Aorta (tissue), 5 donors: ENCODE measurements around the gene MLF2. TPM values are rescaled to one million over a fixed set of nuclear protein-coding genes. Genes with fewer than 3 reads are reported as not detected.

Experiments
- ATAC-seq: fragments of 200-7000 bp; cut with Tn5 transposase; one replicate; pipeline ENCODE4 v1.9.1; 2022; ENCODE audit warnings: moderate library complexity; ENCODE audit not compliant: low FRiP score
- DNase-seq, 2 donors: peaks; one replicate each; pipeline ENCODE4 v3.0.0-alpha.2; 2020
- H3K27ac ChIP-seq, 2 donors: one replicate each; pipeline ENCODE4 v1.5.1; 2013; ENCODE audit warnings: low read length in 2 of 2, mild to moderate bottlenecking in 2 of 2, moderate library complexity in 2 of 2, control low read depth in 1 of 2, inconsistent platforms in 1 of 2, low read depth in 1 of 2
- H3K27me3 ChIP-seq, 2 donors: one replicate each; pipeline ENCODE4 v1.6.1; 2013; ENCODE audit warnings: control low read depth in 1 of 2, low read length in 1 of 2, mild to moderate bottlenecking in 1 of 2, moderate library complexity in 1 of 2; ENCODE audit not compliant: insufficient read depth in 2 of 2, control insufficient read depth in 1 of 2
- H3K36me3 ChIP-seq, 2 donors: one replicate each; pipeline ENCODE4 v1.6.1; 2013; ENCODE audit warnings: control low read depth in 1 of 2, low read length in 1 of 2, mild to moderate bottlenecking in 1 of 2; ENCODE audit not compliant: insufficient read depth in 2 of 2, control insufficient read depth in 1 of 2
- H3K4me1 ChIP-seq, 2 donors: one replicate each; pipeline ENCODE4 v1.6.1; 2013; ENCODE audit warnings: low read length in 2 of 2, control low read depth in 1 of 2, mild to moderate bottlenecking in 1 of 2, moderate library complexity in 1 of 2; ENCODE audit not compliant: insufficient read depth in 2 of 2, control insufficient read depth in 1 of 2
- H3K4me3 ChIP-seq, 2 donors: one replicate each; pipeline ENCODE4 v1.5.1; 2013; ENCODE audit warnings: low read length in 2 of 2, control low read depth in 1 of 2, mild to moderate bottlenecking in 1 of 2
- H3K9me3 ChIP-seq: one replicate; pipeline ENCODE4 v1.6.1; 2013; ENCODE audit warnings: mild to moderate bottlenecking, low read length; ENCODE audit not compliant: control insufficient read depth
- WGBS, 2 donors: extraction: QIAGEN DNeasy Blood & Tissue Kit; methylation state at CpG; one replicate each; pipeline ENCODE4 v1.1.7; 2013; 5-methylcytosine and 5-hydroxymethylcytosine counted together
- intact Hi-C, 2 donors: fragments of 100-400 bp; cut with DNase I; formaldehyde crosslinking; loops; one replicate each; pipeline versions ENCODE4 v1.14.2 to v1.15.0; 2022
- polyA plus RNA-seq, 2 donors: library from polyadenylated mRNA; stranded (reverse); fragments of 200-250 nt; gene quantifications; one replicate each; pipeline ENCODE4 v1.2.3, GENCODE V29; 2013
- total RNA-seq, 2 donors: library from RNA; stranded (reverse); fragmentation: NEBNext Ultra II Directional; extraction: Animal tissue kit (Norgen Biotek cat#: 25700); gene quantifications; one replicate each; pipeline ENCODE4 v1.2.1, GENCODE V29; 2021
- donor health status: healthy with polysubstance abuse.
- donor health status: Bipolar disorder and iron deficiency.
- donor health status: DM: no; HTN: no; CAD: no.
- donor health status: DM: no; HTN: no; CAD: no.
- donor health status: DM: yes; HTN: yes; CAD: no.

Gene MLF2
- total and polyA plus RNA-seq, 4 donors = 110 to 144 (median 138) TPM

DNA sequence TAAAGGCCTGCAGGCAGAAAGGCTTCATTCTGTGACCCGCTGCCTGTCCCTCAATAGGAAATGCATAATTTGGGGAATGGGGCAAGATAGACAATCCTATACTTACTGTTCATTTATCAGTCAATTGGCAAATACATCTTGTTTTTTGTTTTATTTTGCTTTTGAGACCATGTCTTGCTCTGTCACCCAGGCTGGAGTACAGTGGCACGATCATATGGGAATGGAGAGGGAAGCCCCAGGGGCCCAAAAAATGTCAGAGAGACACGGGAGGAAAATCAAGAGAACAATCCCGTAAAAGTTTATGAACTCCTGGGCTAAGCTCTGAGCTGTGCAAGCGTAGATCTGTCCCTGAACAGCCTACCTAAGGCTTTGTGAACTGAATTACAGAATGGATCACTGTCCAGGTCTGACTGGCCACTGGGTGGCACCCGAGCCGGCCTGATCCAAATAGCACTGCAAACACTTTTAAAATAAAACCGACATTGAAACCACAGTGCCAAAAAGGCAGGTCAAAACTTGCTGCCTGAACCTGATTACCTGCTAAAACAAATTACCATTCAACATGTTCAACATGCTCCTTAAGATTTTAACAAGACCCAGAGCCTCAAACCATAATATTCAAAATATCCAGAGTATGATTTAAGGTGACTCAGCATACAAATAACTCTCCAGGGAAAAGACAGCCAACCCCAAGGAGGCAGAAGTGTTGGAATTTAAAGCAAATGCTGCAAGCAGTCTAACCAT, 17.3 kb downstream of the MLF2 start:
- H3K27me3 ChIP-seq = no peaks in the 10 kb centered on the region
- 30 to 37% methylated on average over 8 of the region's 8 CpGs for WGBS, 2 donors
- DNase-seq (peak in 1 of 2 donors; percentile 71), ATAC-seq (peak; percentile 80)
- no peak overlapping the region for H3K4me3 ChIP-seq
- H3K27ac ChIP-seq = no peak overlapping the region
- intact Hi-C loops = loop anchor here (5.0 kb wide), 1 partner anchor 42 kb away; no protein-coding TSS in a partner anchor
- peaks cover 0 to 2% of the 10 kb centered on the region in 2 donors for H3K36me3 ChIP-seq
- no peaks in the 10 kb centered on the region for H3K9me3 ChIP-seq
- H3K4me1 ChIP-seq = no peaks in the 10 kb centered on the region

DNA sequence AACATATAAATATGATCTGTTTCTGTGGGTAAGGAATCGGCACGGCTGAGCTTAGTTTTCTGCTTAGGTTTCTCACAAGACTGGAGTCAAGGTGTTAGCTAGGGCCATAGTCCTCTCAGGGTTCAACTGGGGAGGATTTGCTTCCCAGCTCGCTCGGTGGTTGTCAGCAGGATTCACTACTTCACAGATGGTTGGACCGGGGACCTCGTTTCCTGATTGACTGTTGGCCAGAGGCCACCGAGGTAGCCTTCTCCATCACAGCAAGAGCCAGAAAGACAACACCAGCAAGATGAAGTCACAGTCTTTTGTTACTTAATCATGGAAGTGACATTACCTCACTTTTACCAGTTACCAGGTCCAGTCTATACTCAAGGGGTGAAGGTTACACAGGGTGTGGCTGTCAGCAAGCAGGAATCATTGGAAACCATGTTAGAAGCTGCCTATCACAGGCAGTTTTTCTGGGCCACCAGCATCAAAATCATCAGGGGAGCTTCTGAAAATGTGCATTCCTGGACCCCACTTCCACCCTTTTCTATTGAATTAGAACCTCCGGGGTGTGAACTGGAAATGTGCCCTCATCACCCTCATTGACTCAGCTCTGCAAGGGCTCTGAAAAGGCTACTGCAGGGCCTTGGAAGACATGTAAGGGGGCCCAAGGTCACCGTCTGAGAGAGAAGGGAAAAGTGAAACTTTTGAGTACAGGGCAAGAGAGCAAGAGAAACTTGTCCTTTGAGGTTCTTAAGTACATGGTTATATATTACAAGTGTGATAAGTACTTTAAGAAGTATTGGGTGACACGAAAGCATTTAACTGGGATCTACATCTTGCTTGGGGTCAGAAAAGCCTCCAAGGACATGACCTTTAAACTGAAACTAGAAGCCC, 18.2 kb downstream of the MLF2 start:
- Histone ChIP-seq H3K4me1 (no peaks in the 10 kb centered on the region), H3K36me3 (peaks cover 0 to 6% of the 10 kb centered on the region in 2 donors), H3K9me3 (no peaks in the 10 kb centered on the region), H3K27ac (no peak overlapping the region), H3K27me3 (no peaks in the 10 kb centered on the region), H3K4me3 (no peak overlapping the region)
- intact Hi-C loops = loop anchor here (5.0 kb wide), 2 partner anchors 43 to 93 kb away; partner anchors contain the start of gene P3H3 (in 1 of the 2)
- no peak for DNase-seq
- no peak for ATAC-seq
- WGBS, 2 donors = 76 to 82% methylated on average over 10 of the region's 10 CpGs

DNA sequence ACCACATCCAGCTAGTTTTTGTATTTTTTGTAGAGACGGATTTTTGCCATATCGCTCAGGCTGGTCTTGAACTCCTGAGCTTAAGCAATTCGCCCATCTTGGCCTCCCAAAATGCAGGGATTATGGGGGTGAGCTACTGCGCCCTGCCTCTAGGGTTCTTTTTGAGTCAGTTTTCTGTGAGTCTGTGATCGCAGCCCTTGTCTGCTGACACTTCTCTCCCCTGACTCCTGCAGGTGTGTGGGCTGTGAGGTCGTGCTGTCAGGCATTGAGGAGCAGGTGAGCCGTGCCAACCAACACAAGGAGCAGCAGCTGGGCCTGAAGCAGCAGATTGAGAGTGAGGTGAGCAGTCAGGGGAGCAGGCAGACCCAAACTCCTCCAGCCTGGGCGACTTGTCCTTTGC, 22.8 kb downstream of the MLF2 start:
- no peak for DNase-seq
- intact Hi-C loops = loop anchor here in 1 of 2 donors (5.0 kb wide), 1 partner anchor 97 kb away; the partner anchor contains the start of gene P3H3
- Histone ChIP-seq H3K4me3 (no peak overlapping the region), H3K27me3 (no peaks in the 10 kb centered on the region), H3K4me1 (no peaks in the 10 kb centered on the region), H3K27ac (no peak overlapping the region), H3K9me3 (no peaks in the 10 kb centered on the region), H3K36me3 (peaks cover 0 to 10% of the 10 kb centered on the region in 2 donors)
- ATAC-seq = no peak
- WGBS, 2 donors = 88 to 89% methylated on average over 8 of the region's 8 CpGs

DNA sequence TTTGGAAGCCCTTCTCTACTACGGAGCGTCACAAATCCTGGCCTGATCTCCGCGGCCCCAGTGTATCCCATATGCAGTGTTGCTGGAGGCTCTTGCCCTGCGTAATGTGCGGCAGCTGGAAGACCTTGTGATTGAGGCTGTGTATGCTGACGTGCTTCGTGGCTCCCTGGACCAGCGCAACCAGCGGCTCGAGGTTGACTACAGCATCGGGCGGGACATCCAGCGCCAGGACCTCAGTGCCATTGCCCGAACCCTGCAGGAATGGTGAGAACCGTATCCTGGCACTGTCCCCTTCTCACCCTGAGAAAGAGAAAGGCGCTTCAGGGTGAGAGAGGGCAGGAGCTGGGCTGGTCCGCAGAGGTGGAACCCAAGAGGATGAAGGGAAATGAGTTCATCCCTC, 23.8 kb downstream of the MLF2 start:
- Histone ChIP-seq H3K4me3 (no peak overlapping the region), H3K27me3 (no peaks in the 10 kb centered on the region), H3K4me1 (no peaks in the 10 kb centered on the region), H3K27ac (no peak overlapping the region), H3K9me3 (no peaks in the 10 kb centered on the region), H3K36me3 (peaks cover 0 to 10% of the 10 kb centered on the region in 2 donors)
- DNase-seq = no peak
- intact Hi-C loops = no loop called here
- WGBS, 2 donors = 94 to 95% methylated on average over 18 of the region's 18 CpGs
- ATAC-seq = no peak

DNA sequence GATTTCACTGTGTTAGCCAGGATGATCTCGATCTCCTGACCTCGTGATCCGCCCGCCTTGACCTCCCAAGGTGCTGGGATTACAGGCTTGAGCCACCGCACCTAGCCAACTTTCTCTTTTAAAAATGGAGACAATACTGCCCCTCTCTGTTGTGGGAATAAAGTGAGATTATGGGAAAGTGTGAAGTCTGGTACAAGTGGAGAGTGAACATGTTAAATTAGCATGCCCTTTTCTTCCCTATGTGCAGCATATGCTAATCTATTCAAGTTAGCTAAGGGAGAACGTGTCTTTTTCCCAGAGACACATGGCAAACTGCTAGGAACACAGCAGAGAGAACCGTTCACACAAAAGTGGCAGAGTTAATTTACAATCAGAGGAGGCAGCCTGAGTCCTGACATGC, 27.6 kb downstream of the MLF2 start:
- no peaks in the 10 kb centered on the region for H3K27me3 ChIP-seq
- intact Hi-C loops = no loop called here
- H3K4me3 ChIP-seq = no peak overlapping the region
- H3K4me1 ChIP-seq = no peaks in the 10 kb centered on the region
- H3K27ac ChIP-seq = no peak overlapping the region
- no peak for DNase-seq
- no peak for ATAC-seq
- H3K36me3 ChIP-seq = peaks cover 0 to 6% of the 10 kb centered on the region in 2 donors
- 86 to 92% methylated on average over 7 of the region's 7 CpGs for WGBS, 2 donors
- H3K9me3 ChIP-seq = no peaks in the 10 kb centered on the region

DNA sequence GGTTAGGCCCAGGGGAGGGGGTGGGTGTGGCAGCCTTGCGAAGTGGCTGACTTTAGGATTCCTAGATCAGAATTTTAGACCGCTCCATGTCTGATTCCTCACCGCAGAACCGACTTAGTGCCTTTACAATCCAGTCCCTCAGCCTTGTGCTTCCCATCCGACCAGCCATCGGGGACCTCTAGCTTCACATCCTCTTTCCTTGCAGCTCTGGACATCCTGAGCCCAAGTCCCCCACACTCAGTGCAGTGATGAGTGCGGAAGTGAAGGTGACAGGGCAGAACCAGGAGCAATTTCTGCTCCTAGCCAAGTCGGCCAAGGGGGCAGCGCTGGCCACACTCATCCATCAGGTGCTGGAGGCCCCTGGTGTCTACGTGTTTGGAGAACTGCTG, 28.5 kb downstream of the MLF2 start:
- DNase-seq (no peak), ATAC-seq (peak; percentile 5)
- Histone ChIP-seq H3K27ac (no peak overlapping the region), H3K27me3 (no peaks in the 10 kb centered on the region), H3K4me3 (peak overlapping the region; percentile 29 to 37), H3K9me3 (no peaks in the 10 kb centered on the region), H3K36me3 (peaks cover 0 to 4% of the 10 kb centered on the region in 2 donors), H3K4me1 (no peaks in the 10 kb centered on the region)
- intact Hi-C loops = loop anchor here in 1 of 2 donors (5.0 kb wide), 1 partner anchor 37 kb away; the partner anchor contains the start of gene ZNF384
- WGBS, 2 donors = 9 to 19% methylated on average over 10 of the region's 10 CpGs

DNA sequence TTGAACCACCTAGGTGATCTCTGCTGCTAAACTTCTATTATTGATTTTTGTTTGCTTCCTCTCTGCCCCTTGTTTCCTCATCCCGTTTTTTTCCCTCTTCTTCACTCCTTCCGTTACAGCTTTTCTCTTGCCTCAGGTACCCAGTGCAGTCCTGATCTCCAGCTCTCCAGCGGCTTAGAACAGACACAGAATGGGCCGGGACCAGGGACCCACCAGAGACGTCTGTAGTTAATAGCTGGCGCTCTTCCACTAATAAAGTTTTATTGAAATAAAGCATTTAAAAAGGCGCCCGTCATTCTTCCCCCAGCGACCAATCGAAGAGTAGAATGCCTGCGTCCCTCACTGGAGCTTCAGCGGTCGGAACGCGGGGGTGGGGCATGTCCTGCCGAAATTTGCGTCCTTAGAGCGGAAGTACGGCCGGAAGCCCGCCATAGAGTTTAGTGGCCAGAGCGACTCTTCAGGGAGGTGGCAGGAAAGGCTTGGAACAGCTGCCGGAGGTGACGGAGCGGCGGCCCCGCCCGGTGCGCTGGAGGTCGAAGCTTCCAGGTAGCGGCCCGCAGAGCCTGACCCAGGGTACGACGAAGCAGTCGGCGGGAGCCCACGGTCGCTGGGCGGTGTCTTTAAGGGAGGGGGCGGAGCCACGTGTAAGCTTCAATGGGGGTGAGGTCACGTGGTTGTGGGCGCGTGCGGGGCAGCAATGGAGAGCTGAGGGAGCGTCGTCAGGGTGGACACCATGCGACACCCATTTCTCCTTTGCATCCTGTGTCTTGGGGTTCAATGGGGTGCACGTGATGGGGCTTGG, 29.1 kb downstream of the MLF2 start, which contains the start of gene COPS7A:
COPS7A (plus strand) TSS at position 440 of the 802 bp plus-strand sequence. CDS start 611 bp downstream, outside the sequence.
- H3K36me3 ChIP-seq = no peaks in the 10 kb centered on the region
- peak within 1 kb of the TSS; percentile 53 to 71 for H3K4me3 ChIP-seq
- DNase-seq (peak; percentile 99), ATAC-seq (peak; percentile 99)
- H3K4me1 ChIP-seq = no peaks in the 10 kb centered on the region
- no peaks in the 10 kb centered on the region for H3K27me3 ChIP-seq
- no peaks in the 10 kb centered on the region for H3K9me3 ChIP-seq
- H3K27ac ChIP-seq = peak within 1 kb of the TSS in 1 of 2 donors; percentile 79
- intact Hi-C loops = loop anchor here in 1 of 2 donors (5.0 kb wide), 1 partner anchor 37 kb away; the partner anchor contains the start of gene ZNF384
- WGBS, 2 donors = 0 to 1% methylated on average over 42 to 49 of the region's 49 CpGs

DNA sequence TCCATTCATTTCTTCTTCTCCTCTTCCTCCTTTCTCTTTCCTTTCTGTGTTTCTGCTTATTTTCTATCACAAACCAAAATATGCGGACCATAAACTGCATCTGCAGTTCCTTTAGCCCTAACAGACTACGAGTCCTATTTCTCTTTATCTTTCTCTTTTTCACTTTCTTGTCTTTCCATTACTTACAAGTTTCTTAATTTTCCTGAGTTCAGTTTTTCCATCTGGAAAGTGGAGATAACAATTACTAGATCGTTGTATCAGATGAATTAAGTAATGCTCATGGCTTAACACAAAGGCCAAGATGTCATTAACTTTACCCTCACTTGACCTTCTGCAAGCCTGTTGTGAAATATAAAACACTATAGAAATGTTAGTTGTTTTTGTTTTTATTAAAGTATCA, 30.1 kb downstream of the MLF2 start:
- 87 to 90% methylated on average over 3 of the region's 3 CpGs for WGBS, 2 donors
- Histone ChIP-seq H3K4me1 (no peaks in the 10 kb centered on the region), H3K9me3 (no peaks in the 10 kb centered on the region), H3K27me3 (no peaks in the 10 kb centered on the region), H3K27ac (no peak overlapping the region), H3K36me3 (no peaks in the 10 kb centered on the region), H3K4me3 (no peak overlapping the region)
- intact Hi-C loops = loop anchor here in 1 of 2 donors (5.0 kb wide), 1 partner anchor 36 kb away; the partner anchor contains the start of gene ZNF384
- DNase-seq (no peak), ATAC-seq (no peak)
